Stimulated activated CD4-positive, alpha-beta T cell treated with anti-CD3 and anti-CD28 coated beads, Interleukin-12 subunit alpha, Interleukin-12 subunit beta, amount 100 ng/mL, for 4 hours (primary cell): ENCODE results near the gene BACH2.
"Not testable (repeated sequence)": the region's sequence is repeated elsewhere in the genome, so short reads cannot be mapped to it uniquely, and the experiment has no call there.

Experiments
- DNase-seq: peaks from one replicate; pipeline ENCODE4 v3.0.0-alpha.2; 2020

BACH2 gene

GRCh38 chr6:90121982-90122381 lies 174.7 kb downstream of the BACH2 start:
- no peak for DNase-seq

DNA sequence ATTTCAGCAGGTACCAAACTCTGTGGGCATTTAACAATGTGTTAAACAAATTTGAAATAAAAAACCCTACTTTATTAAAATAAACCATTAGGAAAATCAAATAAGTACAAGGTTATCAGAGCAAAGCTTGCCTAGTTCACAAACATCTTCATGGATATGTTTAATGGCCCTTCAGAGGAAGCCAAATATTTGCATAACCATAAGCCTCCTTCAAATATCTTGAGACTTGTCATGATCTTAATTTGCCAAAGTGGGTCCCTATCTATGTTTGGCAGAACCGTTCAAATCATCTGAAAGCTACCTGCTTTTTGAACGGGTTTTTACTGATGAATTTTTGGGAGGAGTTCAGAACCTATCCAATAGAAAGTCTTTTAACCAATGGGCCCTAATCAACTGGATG lies 176.3 kb downstream of the BACH2 start:
- DNase-seq = no peak

DNA sequence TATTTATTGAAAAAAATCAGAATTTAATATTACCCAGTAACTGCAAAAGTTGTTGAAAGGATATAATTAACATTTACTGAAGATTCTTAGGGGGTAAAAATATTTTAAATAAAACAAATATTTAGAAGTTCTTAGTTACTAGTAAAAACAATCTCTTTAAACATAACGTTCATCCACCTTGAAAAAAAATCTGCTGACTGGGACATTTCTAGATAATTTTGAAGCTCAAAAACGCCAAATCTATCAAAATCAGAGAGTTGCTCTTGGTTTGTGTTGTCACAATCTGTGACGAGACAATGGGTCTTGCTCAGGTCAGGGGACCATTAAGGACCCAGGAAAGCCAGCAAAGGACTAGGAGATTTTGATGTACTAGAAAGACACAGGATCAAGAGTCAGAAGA lies 177.0 kb downstream of the BACH2 start:
- DNase-seq = no peak

DNA sequence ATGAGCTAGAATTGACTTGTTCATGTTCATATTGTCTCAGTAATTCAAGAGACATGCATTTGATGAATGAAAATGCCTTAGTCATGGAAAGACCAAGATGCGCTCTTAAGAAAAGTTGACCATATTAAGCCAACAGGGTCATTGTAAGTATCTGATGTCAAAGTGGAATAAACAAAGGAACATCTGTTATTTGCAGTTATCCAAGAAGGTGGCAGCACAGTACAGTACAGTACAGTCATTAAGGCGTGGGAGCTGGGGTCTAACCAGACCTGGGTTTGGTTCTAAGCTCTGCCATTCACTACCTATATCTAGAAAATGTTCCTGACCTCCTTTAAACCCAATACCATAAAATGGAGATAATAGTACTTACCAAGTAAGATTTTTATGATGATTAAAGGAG lies 178.1 kb downstream of the BACH2 start:
- DNase-seq = no peak

DNA sequence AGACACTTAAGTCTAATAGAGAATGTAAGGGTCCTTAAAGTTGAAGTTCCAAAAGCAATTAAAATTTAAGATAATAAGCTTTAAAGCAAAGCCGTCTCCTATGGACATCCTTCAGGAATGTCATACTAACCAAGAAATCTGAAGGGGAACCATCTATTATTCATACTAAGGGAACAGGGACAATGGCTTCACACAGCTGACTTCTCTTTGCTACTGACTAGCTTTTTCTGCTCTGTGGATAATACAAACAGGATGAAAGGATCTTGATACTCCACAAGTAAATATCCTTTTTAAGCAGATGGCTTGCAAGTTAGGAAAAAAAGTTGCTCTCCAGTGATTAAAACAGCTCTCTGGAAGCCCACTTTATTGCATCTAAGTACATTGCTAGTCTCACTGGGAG lies 178.6 kb downstream of the BACH2 start:
- DNase-seq = no peak

GRCh38 chr6:90116126-90116525 lies 180.5 kb downstream of the BACH2 start:
- not testable (repeated sequence) for DNase-seq

DNA sequence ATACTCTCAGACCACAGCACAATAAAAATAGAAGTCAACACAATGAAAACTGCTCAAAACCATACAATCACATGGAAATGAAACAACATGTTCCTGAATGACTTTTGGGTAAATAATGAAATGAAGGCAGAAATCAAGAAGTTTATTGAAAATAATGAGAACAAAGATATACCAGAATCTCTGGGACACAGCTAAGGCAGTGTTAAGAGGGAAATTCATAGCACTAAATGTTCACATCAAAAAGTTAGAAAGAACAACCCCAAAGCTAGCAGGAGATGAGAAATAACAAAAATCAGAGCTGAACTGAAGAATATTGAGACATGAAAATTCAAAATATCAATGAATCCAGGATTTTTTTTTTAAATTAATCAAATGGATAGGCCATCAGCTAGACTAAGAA lies 183.3 kb downstream of the BACH2 start:
- DNase-seq = no peak

DNA sequence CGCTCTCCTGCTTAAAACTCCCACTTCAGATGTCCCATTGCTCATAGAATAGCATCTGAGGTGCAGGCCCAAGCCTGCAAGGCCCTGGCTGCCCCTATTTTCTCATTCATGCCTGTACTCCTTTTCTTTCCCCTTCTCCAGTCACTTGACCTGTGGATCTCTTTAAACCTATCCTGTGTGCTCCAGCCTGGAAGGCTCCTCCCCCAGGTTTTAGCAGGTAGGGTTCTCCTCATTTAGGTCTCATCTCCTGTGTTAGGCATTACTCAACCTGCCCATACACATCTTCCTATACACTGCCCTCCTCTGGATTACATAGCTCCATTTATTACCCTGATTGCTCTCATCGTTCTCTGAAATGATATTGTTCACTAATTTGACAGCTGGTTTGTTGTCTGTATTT lies 185.3 kb downstream of the BACH2 start:
- no peak for DNase-seq

- no peak for DNase-seq
Measured at GRCh38 chr6:90110971-90111370, 185.7 kb downstream of the BACH2 start.

GRCh38 chr6:90109141-90109540 lies 187.5 kb downstream of the BACH2 start:
- no peak for DNase-seq

- DNase-seq = peak; percentile 23
Measured at GRCh38 chr6:90107771-90108282, 188.8 kb downstream of the BACH2 start.

GRCh38 chr6:90107371-90107770 lies 189.3 kb downstream of the BACH2 start:
- DNase-seq = no peak

- no peak for DNase-seq
Measured at GRCh38 chr6:90106449-90106848, 190.2 kb downstream of the BACH2 start.

- no peak for DNase-seq
Measured at GRCh38 chr6:90105506-90106170, 191.0 kb downstream of the BACH2 start.

DNA sequence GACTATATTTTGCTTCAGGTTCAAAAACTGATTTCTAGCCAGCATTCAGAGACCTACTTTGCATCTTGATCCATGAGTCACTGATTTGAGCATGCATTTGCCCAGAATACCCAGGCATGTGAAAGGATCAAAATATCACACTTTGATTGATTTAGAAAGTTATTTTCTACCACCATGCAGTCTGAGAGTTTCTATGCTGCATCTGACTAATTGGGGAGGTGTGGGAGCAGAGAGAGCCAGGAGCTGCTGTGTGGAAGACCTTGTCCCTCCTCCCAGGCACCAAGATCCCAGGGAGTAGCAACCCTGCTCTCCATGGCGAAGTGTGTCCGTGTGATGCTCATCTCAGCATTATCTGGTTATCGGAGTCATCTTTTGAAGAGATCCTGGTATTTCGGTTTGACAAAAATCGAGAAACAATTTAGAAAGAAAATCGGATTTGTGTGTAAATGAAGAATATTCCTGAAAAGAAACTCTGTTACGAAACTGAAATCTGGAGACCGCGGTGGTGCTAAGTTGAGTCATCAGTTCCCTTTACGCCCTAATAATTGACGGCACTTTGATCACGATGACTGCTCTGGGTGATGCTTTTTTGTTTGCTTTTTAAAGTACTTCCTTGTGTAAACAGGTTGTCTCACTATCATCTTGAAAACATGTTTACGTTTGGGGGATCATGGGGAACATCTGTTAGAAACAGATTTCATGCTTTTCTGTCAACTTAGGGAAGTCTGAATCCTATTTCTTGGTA lies 193.4 kb downstream of the BACH2 start:
- DNase-seq = no peak

GRCh38 chr6:90101403-90101802 lies 195.2 kb downstream of the BACH2 start:
- DNase-seq = no peak

DNA sequence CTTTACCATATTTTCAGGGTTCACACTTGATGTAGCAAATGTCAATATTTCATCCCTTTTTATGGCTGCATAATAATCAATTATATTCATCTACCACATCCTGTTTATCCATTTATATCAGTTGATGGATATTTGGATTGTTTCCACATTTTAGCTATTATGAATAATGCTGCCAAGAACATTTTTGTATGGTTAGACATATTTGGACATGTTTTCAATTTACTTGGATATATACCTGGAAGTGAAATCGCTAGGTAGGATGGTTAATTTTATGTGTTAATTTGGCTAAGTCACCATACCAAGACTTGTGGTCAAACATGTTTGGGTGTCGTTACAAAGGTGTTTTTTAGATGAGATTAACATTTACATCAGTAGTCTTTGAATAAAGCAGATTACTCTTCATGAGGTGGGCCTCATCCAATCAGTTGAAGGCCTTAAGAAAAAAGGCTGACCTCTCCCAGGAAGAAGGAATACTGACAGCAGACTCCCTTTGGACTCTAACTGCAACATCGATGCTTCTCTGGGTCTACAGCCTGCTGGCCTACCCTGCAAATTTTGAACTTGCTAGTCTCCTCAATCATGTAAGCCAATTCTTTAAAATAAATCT lies 196.5 kb downstream of the BACH2 start:
- DNase-seq = no peak

DNA sequence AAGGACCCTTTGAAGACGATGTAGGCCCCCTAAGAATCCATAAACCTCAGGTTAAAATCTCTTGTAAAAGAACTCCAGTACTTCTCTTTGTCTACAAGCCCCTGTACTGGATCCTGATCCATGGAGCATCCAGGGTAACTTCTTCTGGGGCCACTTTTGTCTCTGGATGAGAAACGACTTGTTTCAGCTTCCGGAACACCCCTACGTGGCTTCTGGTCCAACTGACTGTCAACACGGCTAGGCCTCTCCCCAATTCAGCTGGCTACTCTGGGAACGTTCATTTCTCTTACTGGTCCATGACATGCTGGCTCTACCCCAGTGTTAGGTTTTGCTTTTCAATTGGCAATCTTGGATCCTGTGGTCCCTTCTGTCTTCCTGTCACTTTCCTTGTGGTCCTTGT lies 198.0 kb downstream of the BACH2 start:
- no peak for DNase-seq

- no peak for DNase-seq
Measured at GRCh38 chr6:90098001-90098531, 198.6 kb downstream of the BACH2 start.

- no peak for DNase-seq
Measured at GRCh38 chr6:90097356-90097755, 199.3 kb downstream of the BACH2 start.

DNA sequence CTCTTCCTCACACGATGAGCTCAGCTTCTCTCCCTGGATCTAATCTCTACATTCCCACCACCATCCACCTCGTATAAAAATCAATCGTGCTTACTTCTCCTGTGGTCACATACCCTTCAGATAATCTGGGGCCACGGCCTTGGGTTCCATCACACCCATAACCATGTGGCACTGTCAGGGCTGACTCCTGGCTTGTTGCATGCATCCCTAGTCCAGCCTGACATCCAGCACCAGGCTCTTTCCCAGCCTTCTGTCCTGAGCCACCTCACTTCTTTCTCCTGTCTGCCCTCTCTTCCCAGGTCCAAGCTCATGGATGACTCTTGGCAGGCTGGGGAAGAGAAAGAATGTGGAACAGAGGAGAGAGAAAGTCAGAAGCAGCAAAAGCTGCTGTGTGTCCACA lies 199.8 kb downstream of the BACH2 start:
- no peak for DNase-seq

DNA sequence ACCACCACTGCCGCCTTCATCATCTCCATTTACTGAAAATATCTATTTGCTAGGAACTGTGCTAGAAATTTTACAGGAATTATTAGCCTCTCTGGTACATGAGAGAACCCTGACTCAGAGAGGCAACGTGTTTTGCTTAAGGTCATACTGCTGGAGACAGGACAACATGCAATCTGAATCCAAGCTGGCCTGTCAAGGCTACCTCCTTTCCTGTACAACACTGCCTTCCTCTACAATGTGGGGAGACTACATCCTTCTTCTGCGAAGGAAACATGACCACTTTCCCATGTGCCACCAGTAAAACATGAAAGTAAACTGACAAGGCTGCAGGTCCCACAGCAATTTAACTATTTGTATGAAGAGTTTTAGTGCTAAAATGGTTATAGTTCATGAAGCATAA lies 200.9 kb downstream of the BACH2 start:
- DNase-seq = no peak

DNA sequence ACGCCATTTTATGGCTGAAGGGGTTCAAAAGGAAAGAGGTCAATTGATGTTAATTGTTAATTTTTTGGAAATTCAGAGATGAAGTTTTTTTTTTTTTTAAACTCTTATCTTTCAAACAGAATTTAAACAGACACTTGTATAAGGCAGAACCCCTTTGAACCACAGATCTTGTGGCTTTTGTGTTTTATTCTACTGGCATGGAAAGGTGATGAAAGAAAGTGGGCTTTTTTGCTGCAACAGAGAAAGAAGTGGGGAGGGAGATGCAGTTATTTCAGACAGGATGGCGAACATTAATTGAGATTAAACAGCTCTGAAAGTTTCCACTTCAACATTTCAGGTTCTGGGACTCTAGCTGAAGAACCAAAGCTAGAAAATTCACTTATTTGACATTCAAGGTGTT lies 201.5 kb downstream of the BACH2 start:
- no peak for DNase-seq

DNA sequence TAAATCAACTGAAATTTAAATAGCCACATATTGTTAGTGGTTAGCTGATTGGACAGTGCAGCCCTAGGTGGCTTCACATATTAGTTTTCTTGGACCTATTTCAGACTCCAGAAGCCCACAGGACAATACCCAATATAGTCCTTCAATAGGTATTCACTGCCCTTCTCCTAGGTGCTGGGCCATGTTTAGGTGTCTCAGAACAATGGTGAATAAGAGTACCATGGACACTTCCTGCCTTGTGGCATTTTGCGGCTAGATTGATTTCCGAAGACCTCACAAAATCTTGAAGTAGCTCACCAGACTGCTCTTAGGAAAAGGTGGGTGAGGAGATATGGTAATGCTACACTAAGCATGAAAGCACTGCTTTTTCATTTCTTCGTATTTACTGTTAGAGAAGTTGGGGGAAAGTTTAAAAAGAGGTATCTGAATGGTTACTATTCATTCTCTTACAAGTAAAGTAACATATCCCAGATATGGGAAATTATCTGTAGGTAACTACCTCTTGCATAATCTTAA lies 203.0 kb downstream of the BACH2 start:
- DNase-seq = no peak
